ENCODE results near the gene FXYD5. TPM values are rescaled to one million over a fixed set of nuclear protein-coding genes. Genes with fewer than 3 reads are reported as not detected.

The FXYD5 gene
- total RNA-seq, 4 donors from 2014 or later, result 5.2 to 23.3 (median 14.3) TPM

DNA sequence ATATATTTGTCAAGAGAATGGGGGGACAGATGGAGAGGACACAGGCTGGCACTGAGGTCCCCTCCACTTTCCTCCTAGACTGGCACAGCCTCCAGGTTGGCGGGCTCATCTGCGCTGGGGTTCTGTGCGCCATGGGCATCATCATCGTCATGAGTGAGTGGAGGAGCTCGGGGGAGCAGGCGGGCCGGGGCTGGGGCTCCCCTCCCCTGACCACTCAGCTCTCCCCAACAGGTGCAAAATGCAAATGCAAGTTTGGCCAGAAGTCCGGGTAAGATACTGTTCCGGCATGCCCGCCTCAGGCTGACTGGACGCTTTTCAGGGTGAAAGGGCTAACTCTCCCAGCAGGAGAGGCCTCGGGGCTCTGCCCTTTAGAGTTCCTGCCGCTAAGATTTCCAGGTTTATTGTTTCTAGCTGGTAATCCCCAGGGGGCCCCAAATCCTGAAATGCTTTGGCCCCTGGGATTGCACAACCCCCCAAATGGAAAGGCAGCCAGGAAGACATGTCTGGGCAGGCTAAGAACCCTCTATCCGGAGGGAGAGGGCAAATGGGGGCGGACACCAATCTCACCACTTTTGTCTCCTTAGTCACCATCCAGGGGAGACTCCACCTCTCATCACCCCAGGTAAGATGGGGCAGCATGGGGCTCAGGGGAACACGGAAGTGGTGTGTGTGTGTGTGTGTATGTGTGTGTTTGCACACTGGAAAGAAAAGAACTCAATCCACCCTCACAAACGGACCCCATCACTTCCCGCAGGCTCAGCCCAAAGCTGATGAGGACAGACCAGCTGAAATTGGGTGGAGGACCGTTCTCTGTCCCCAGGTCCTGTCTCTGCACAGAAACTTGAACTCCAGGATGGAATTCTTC lies 31.6 kb upstream of the FXYD5 start:
- ATAC-seq, result no peak
- Histone ChIP-seq H3K4me3 (peak overlapping the region in 1 of 4 donors; percentile 68), H3K4me1 (peaks cover 21 to 48% of the 10 kb centered on the region in 2 donors), H3K9me3 (no peaks in the 10 kb centered on the region), H3K36me3 (no peaks in the 10 kb centered on the region), H3K27me3 (no peaks in the 10 kb centered on the region), H3K27ac (peak overlapping the region; percentile 91 to 93 (median 93))
- intact Hi-C loops (cut with DNase I; ENCODE audit: low total_unique reads) (no loop called here), in situ Hi-C loops (cut with MboI; ENCODE audit: low sequenced_read_pairs in 4 of 4) (no loop called here)
- DNase-seq, result no peak
- TF ChIP-seq, protein P1, sequence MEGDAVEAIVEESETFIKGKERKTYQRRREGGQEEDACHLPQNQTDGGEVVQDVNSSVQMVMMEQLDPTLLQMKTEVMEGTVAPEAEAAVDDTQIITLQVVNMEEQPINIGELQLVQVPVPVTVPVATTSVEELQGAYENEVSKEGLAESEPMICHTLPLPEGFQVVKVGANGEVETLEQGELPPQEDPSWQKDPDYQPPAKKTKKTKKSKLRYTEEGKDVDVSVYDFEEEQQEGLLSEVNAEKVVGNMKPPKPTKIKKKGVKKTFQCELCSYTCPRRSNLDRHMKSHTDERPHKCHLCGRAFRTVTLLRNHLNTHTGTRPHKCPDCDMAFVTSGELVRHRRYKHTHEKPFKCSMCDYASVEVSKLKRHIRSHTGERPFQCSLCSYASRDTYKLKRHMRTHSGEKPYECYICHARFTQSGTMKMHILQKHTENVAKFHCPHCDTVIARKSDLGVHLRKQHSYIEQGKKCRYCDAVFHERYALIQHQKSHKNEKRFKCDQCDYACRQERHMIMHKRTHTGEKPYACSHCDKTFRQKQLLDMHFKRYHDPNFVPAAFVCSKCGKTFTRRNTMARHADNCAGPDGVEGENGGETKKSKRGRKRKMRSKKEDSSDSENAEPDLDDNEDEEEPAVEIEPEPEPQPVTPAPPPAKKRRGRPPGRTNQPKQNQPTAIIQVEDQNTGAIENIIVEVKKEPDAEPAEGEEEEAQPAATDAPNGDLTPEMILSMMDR (IDR thresholded peaks at IDR 0.05 in 4 of 5, conservative IDR thresholded peaks at IDR 0.05 in 1 of 5), result no peak
- no peak for TF ChIP-seq POLR2A (IDR thresholded peaks at IDR 0.05)

DNA sequence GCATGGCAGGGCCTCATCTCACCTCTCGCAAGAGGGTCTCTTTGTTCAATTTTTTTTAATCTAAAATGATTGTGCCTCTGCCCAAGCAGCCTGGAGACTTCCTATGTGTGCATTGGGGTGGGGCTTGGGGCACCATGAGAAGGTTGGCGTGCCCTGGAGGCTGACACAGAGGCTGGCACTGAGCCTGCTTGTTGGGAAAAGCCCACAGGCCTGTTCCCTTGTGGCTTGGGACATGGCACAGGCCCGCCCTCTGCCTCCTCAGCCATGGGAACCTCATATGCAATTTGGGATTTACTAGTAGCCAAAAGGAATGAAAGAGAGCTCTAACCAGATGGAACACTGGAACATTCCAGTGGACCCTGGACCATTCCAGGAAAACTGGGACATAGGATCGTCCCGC lies 31.0 kb upstream of the FXYD5 start:
- peak overlapping the region in 3 of 4 donors; percentile 64 to 72 (median 68) for H3K4me3 ChIP-seq
- peak; percentile 60 to 74 for DNase-seq
- H3K27me3 ChIP-seq, result no peaks in the 10 kb centered on the region
- peak overlapping the region; percentile 91 to 93 (median 93) for H3K27ac ChIP-seq
- TF ChIP-seq, protein P1 (IDR thresholded peaks at IDR 0.05 in 4 of 5, conservative IDR thresholded peaks at IDR 0.05 in 1 of 5), result no peak
- no peak for TF ChIP-seq POLR2A (IDR thresholded peaks at IDR 0.05)
- no peaks in the 10 kb centered on the region for H3K36me3 ChIP-seq
- peaks cover 21 to 48% of the 10 kb centered on the region in 2 donors for H3K4me1 ChIP-seq
- in situ Hi-C loops (cut with MboI; ENCODE audit: low sequenced_read_pairs in 4 of 4), result no loop called here
- ATAC-seq, result peak; percentile 20 to 34
- no peaks in the 10 kb centered on the region for H3K9me3 ChIP-seq
- intact Hi-C loops (cut with DNase I; ENCODE audit: low total_unique reads), result no loop called here

DNA sequence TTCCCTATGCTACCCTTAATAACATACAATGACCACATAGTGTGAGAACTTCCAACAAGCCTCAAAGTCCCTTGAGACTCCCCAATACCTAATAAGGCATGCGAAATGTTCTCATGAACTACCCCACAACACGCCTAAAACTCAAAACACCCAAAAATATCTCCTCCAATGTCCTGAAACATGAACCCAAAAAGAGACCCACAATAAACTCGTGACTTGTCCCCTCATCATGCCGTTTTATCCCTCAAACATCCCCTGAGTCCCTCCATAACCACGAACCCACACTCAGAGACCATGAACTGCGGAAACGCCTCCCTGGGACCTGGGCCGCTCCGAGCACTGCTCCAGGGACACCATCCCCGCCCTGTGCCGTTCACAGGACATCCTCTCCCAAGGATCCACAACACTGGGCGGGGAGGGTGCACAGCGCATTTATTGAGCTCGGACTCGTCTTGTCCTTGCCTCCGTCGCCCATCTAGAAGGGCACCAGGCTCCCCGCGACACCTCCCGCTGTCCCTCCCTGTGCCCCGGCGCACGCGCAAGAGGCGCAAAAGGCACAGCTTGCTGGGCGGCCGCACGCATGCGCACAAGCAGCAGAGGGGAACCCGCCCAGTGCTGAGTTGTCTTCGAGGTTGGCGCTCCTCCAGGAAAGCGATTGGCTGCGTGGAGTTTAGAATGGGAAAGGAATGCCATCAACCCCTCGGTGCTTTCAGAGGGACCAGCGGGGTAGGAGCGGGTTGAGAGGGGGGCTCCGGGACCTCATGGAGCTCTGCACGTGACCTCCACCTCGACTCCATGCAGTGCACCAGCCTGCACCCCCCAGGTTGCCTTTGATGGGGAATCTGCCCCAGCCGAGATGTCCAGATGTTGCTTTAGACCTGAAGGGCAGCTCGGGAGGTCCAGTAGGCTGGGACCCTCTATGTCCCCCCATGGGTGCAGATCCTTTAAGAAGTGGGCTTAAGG lies 30.2 kb upstream of the FXYD5 start:
- H3K4me1 ChIP-seq, result peaks cover 25 to 55% of the 10 kb centered on the region in 2 donors
- peak overlapping the region; percentile 91 to 93 (median 93) for H3K27ac ChIP-seq
- peak; percentile 82 to 87 for ATAC-seq
- TF ChIP-seq, protein P1 (IDR thresholded peaks at IDR 0.05 in 4 of 5, conservative IDR thresholded peaks at IDR 0.05 in 1 of 5), result no peak
- TF ChIP-seq POLR2A (IDR thresholded peaks at IDR 0.05), result peak; percentile 92 to 95
- no peaks in the 10 kb centered on the region for H3K9me3 ChIP-seq
- intact Hi-C loops (cut with DNase I; ENCODE audit: low total_unique reads), result no loop called here
- peak; percentile 89 to 91 for DNase-seq
- in situ Hi-C loops (cut with MboI; ENCODE audit: low sequenced_read_pairs in 4 of 4), result no loop called here
- H3K27me3 ChIP-seq, result no peaks in the 10 kb centered on the region
- peak overlapping the region; percentile 64 to 74 (median 70) for H3K4me3 ChIP-seq
- H3K36me3 ChIP-seq, result no peaks in the 10 kb centered on the region

DNA sequence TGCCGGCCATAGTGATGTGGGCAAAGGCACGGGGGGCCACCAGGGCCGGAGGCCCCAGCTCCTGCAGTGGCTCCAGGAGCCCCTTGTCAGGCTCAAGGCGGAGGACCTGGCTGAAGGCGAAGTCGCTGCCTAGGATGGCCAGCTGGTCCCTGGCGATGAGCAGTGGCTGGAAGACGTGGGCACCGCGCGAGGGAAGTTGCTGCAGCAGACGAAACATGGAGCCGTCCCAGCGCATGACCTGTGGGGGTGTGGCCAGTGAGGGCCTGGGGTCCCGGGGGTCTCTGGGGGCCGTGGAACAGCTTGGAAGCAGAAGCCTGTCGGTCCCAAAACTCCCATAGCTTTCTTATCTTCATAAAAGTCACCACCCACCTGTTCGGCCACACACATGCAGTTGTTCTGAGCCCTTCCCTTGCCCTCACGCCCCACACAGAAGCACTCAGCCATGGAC lies 29.2 kb upstream of the FXYD5 start:
- TF ChIP-seq, protein P1 (IDR thresholded peaks at IDR 0.05 in 4 of 5, conservative IDR thresholded peaks at IDR 0.05 in 1 of 5), result no peak
- no peak for TF ChIP-seq POLR2A (IDR thresholded peaks at IDR 0.05)
- in situ Hi-C loops (cut with MboI; ENCODE audit: low sequenced_read_pairs in 4 of 4) (no loop called here), intact Hi-C loops (cut with DNase I; ENCODE audit: low total_unique reads) (no loop called here)

More for the DNA sequence above, 29.2 kb upstream of the FXYD5 start:
- ATAC-seq (no peak), DNase-seq (no peak)
- Histone ChIP-seq H3K36me3 (no peaks in the 10 kb centered on the region), H3K27ac (peak overlapping the region; percentile 91 to 93 (median 93)), H3K27me3 (no peaks in the 10 kb centered on the region), H3K4me1 (peaks cover 28 to 58% of the 10 kb centered on the region in 2 donors), H3K9me3 (no peaks in the 10 kb centered on the region), H3K4me3 (peak overlapping the region in 2 of 4 donors; percentile 68 to 72)
